GM23338 (cell line): ENCODE data around the gene PRKCH. TPM values are rescaled to one million over a fixed set of nuclear protein-coding genes. Genes with fewer than 3 reads are reported as not detected.

Source experiments
- ATAC-seq: fragments of 200-7000 bp; cut with Tn5 transposase; 3 replicates; pipeline ENCODE4 v1.9.1; 2020
- DNase-seq: peaks from one replicate; pipeline ENCODE4 v3.0.0-alpha.2; 2015; ENCODE audit warnings: low spot score
- H2AFZ ChIP-seq: fragments of 200-600 bp; sonication (generic); 2 replicates; pipeline ENCODE4 v1.8.0; 2016; ENCODE audit warnings: antibody characterized with exemption, mild to moderate bottlenecking, moderate library complexity
- H3F3A ChIP-seq: fragments of 200-600 bp; sonication (generic); replicated peaks from 2 replicates; pipeline ENCODE4 v1.8.0; 2017; ENCODE audit warnings: antibody characterized with exemption, mixed run types, low read depth
- H3K27ac ChIP-seq: fragments of 200-600 bp; sonication (generic); 2 replicates; pipeline ENCODE4 v1.6.1; 2016; ENCODE audit warnings: low read depth
- H3K27me3 ChIP-seq: fragments of 200-600 bp; sonication (generic); 2 replicates; pipeline ENCODE4 v1.8.0; 2016; ENCODE audit warnings: mild to moderate bottlenecking, mixed run types, moderate library complexity; ENCODE audit not compliant: insufficient read depth
- H3K36me3 ChIP-seq: fragments of 200-600 bp; sonication (generic); 2 replicates; pipeline ENCODE4 v1.8.0; 2016; ENCODE audit warnings: mild to moderate bottlenecking; ENCODE audit not compliant: insufficient read depth
- H3K4me1 ChIP-seq: fragments of 200-600 bp; sonication (generic); 2 replicates; pipeline ENCODE4 v1.8.0; 2016; ENCODE audit warnings: mild to moderate bottlenecking, moderate library complexity; ENCODE audit not compliant: insufficient read depth
- H3K4me2 ChIP-seq: fragments of 200-600 bp; sonication (generic); 2 replicates; pipeline ENCODE4 v1.7.1; 2017; ENCODE audit warnings: mixed run types
- H3K4me3 ChIP-seq: fragments of 200-600 bp; sonication (generic); 2 replicates; pipeline ENCODE4 v1.6.1; 2016; ENCODE audit warnings: mixed run types
- H3K79me2 ChIP-seq: fragments of 200-600 bp; sonication (generic); replicated peaks from 2 replicates; pipeline ENCODE4 v1.8.0; 2017; ENCODE audit warnings: mild to moderate bottlenecking; ENCODE audit not compliant: insufficient read depth
- H3K9me2 ChIP-seq: fragments of 200-600 bp; sonication (generic); 2 replicates; pipeline ENCODE4 v1.8.0; 2017; ENCODE audit not compliant: insufficient read depth
- H4K20me1 ChIP-seq: fragments of 200-600 bp; sonication (generic); replicated peaks from 2 replicates; pipeline ENCODE4 v1.8.0; 2017; ENCODE audit warnings: mild to moderate bottlenecking; ENCODE audit not compliant: insufficient read depth
- H3K27ac Mint-ChIP-seq: 2 replicates; pipeline ENCODE4 v1.8.0; 2020; ENCODE audit warnings: inconsistent platforms, mild to moderate bottlenecking, moderate library complexity, mixed read lengths
- H3K27me3 Mint-ChIP-seq: 3 replicates; pipeline ENCODE4 v1.8.0; 2022; ENCODE audit warnings: low read depth, mild to moderate bottlenecking, moderate library complexity, mixed read lengths, inconsistent platforms; ENCODE audit not compliant: insufficient read depth, poor library complexity
- H3K36me3 Mint-ChIP-seq: 3 replicates; pipeline ENCODE4 v1.8.0; 2021; ENCODE audit warnings: low read depth, mild to moderate bottlenecking, inconsistent platforms, moderate library complexity, mixed read lengths
- H3K4me1 Mint-ChIP-seq: 3 replicates; pipeline ENCODE4 v1.8.0; 2020; ENCODE audit warnings: mild to moderate bottlenecking, inconsistent platforms, mixed read lengths
- H3K4me3 Mint-ChIP-seq: 3 replicates; pipeline ENCODE4 v1.8.0; 2021; ENCODE audit warnings: moderate library complexity, mild to moderate bottlenecking, inconsistent platforms, mixed read lengths
- H3K9me3 Mint-ChIP-seq: 3 replicates; pipeline ENCODE4 v1.8.0; 2020; ENCODE audit warnings: moderate library complexity, mild to moderate bottlenecking, inconsistent platforms, mixed read lengths
- CREB1 ChIP-seq: fragments of 250-450 bp; sonication (Bioruptor Pico); IDR thresholded peaks from 2 replicates; pipeline ENCODE4 v1.5.0; 2020; ENCODE audit warnings: low read depth, mild to moderate bottlenecking, moderate library complexity
- ETS1 ChIP-seq: IDR thresholded peaks from 2 replicates; pipeline ENCODE4 v1.6.1; 2016; ENCODE audit warnings: antibody characterized with exemption
- EZH2phosphoT487 ChIP-seq: fragments of 200-600 bp; sonication (generic); IDR thresholded peaks from one replicate; pipeline ENCODE4 v1.8.1; 2018; ENCODE audit warnings: antibody characterized with exemption; ENCODE audit not compliant: unreplicated experiment
- POLR2AphosphoS5 ChIP-seq: IDR thresholded peaks from 2 replicates; pipeline ENCODE4 v1.6.1; 2016; ENCODE audit warnings: antibody characterized with exemption, low read depth
- REST ChIP-seq: IDR thresholded peaks from one replicate; pipeline ENCODE4 v1.6.1; 2018; ENCODE audit warnings: antibody characterized with exemption; ENCODE audit not compliant: unreplicated experiment
- ZNF462 ChIP-seq: fragments of 250-450 bp; sonication (Bioruptor Pico); IDR thresholded peaks from 2 replicates; pipeline ENCODE4 v1.5.0; 2020; ENCODE audit warnings: mild to moderate bottlenecking, moderate library complexity
- polyA plus RNA-seq: library from polyadenylated mRNA; unstranded; fragments of >200 nt; fragmentation: Nextera tagmentation; extraction: Ambion mirVana; gene quantifications from 2 replicates; pipeline ENCODE4 v1.2.1, GENCODE V29; 2016
- total RNA-seq: library from RNA; depleted of rRNA; stranded (reverse); fragments of >200 nt; shearing (Covaris generic); gene quantifications from 2 replicates; pipeline ENCODE4 v1.2.3, GENCODE V29; 2014

PRKCH gene
- total and polyA plus RNA-seq, 2 experiments from 2014 or later, result 5.4 to 10.1 TPM

GRCh38 chr14:61560323-61560722 lies 238.9 kb downstream of the PRKCH start:
- Histone ChIP-seq H3K36me3 (no peaks in the 10 kb centered on the region), H2AFZ (no peak overlapping the region), H3K27me3 (no peaks in the 10 kb centered on the region), H3K9me2 (peaks cover 6% of the 10 kb centered on the region; the same call in 1 of the 2 replicates), H3K4me2 (no peak overlapping the region), H3K4me3 (no peak overlapping the region), H3K4me1 (peaks cover 16% of the 10 kb centered on the region; the same call in 1 of the 2 replicates), H3K79me2 (no peaks in the 10 kb centered on the region), H3K27ac (no peak overlapping the region), H3F3A (no peaks in the 10 kb centered on the region), H4K20me1 (no peaks in the 10 kb centered on the region)
- no peaks in the 10 kb centered on the region for H3K9me3 Mint-ChIP-seq
- H3K27me3 Mint-ChIP-seq, result peaks cover 4% of the 10 kb centered on the region
- H3K27ac Mint-ChIP-seq, result no peak overlapping the region
- no peak for TF ChIP-seq ZNF462 (CRISPR knock-in tag)
- TF ChIP-seq REST, result no peak
- TF ChIP-seq CREB1 (CRISPR knock-in tag), result no peak
- no peak for TF ChIP-seq ETS1
- no peak for TF ChIP-seq EZH2phosphoT487
- no peak for TF ChIP-seq POLR2AphosphoS5
- no peak overlapping the region for H3K4me3 Mint-ChIP-seq
- no peak for ATAC-seq
- no peaks in the 10 kb centered on the region; the same call in 2 of the 3 replicates for H3K36me3 Mint-ChIP-seq
- DNase-seq, result no peak
- H3K4me1 Mint-ChIP-seq, result peaks cover 26% of the 10 kb centered on the region
